ENCODE results near the gene SCAPER.
"Not testable (repeated sequence)": the region's sequence is repeated elsewhere in the genome, so short reads cannot be mapped to it uniquely, and the experiment has no call there.

SCAPER gene

DNA sequence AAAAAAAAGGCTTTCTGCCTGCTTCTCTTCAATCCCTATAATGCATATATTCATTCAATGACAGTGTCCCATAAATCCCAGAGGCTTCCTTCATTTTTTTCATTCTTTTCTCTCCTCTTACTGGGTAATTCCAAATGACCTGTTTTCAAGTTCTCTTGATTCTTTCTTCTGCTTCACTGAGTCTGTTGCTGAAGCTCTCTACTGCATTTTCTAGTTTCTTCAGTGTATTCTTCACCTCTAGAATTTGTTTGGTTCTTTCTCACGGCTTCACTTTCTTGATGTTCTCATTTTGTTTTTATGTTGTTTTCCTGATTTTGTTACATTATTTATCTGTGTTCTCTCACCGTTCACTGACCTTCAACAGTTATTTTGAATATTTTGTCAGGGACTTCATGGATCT lies 141.6 kb downstream of the SCAPER start:
- DNase-seq, result no peak

- DNase-seq, result no peak
Observed at GRCh38 chr15:76756381-76756780, 148.8 kb downstream of the SCAPER start.

- DNase-seq, result no peak
Observed at GRCh38 chr15:76753771-76754170, 151.4 kb downstream of the SCAPER start.

DNA sequence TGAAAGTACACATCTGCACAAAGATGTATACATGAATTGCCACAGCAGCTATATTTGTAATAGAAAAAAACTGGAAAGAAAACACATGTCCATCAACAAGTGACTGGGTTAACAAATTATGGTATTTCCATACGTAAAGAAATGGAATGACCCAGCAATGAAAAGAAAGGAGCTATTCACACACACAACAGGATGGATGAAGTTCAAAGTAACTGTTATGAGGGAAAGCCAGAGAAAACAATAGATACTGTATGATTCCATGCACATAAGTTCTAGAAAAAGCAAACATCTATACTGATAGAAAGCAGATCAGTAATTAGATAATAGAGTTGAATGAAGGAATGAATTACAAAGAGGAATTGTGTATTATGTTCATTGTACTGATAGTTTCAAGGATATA lies 152.0 kb downstream of the SCAPER start:
- no peak for DNase-seq

GRCh38 chr15:76752549-76752948 lies 152.6 kb downstream of the SCAPER start:
- DNase-seq, result no peak

GRCh38 chr15:76737573-76737972 lies 167.6 kb downstream of the SCAPER start:
- DNase-seq, result no peak

- DNase-seq, result not testable (repeated sequence)
Observed at GRCh38 chr15:76732321-76732720, 172.8 kb downstream of the SCAPER start.

DNA sequence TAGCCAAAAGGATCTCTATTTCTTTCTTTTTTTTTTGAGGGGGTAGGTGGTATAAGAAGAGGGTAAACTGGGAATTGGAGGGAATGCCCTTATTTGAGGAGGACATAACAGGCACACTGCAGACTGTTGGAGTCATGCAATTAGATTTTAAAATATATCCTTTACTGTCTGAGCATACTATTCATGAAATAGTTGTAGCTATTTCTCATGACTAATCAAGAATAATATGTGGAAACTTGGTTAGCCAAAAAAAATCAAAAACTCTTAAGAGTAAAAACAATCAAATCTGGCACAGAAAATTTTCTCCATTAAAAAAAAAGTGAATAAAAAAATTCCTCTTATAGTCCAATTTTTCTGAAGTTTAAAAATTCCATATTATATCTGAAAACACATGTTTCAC lies 174.9 kb downstream of the SCAPER start:
- no peak for DNase-seq

GRCh38 chr15:76718863-76719262 lies 186.3 kb downstream of the SCAPER start:
- no peak for DNase-seq

DNA sequence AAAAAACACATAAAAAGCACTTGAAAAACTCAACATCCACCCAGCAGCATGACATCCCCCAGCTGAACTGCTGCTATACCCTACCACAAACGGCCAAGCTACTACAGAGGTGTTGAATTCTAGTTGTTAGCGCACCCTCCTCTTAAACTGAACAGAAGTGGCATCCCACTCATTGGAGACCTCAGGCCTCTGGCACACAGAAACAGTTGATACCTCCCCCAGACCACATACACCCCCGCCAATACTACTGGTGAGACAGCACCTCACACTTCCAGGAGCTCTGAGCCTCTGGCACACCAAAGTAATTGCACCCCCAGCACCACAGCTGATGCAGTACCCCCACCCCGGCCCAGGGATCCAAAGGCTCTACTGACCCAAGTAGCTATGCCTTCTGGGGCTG lies 190.2 kb downstream of the SCAPER start:
- DNase-seq, result no peak

- DNase-seq, result no peak
Observed at GRCh38 chr15:76711351-76711827, 193.8 kb downstream of the SCAPER start.

DNA sequence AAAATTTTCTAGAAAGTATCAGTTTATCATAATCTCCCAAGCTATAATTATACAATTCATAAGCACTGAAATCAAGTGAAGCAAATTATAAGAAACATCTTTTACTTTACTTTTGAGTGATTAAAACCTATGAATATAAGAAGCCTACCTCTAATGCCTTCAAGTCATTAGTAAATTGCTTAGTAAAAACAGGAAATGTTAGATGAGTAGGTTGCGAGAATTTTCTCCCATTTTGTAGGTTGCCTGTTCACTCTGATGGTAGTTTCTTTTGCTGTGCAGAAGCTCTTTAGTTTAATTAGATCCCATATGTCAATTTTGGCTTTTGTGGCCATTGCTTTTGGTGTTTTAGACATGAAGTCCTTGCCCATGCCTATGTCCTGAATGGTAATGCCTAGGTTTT lies 201.1 kb downstream of the SCAPER start:
- not testable (repeated sequence) for DNase-seq

DNA sequence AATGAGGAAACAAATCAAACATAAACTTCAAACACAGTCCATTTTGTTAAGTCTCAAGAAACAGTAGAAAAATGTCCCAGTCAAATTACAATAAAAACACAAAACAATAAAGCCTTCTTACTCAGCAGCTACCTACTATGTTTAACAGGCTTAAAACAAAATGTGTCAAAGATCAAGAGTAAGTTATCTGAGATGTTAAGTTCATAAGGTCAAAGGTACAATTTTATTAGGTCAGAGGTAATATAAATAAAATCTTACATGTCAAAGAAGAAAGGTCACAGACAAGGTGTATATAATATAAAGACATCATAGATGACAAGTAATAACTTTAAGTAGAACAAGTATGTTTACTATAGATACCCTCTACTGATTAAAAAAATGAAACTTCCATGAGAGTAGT lies 208.3 kb downstream of the SCAPER start:
- no peak for DNase-seq

- DNase-seq, result not testable (repeated sequence)
Observed at GRCh38 chr15:76692546-76692945, 212.6 kb downstream of the SCAPER start.

DNA sequence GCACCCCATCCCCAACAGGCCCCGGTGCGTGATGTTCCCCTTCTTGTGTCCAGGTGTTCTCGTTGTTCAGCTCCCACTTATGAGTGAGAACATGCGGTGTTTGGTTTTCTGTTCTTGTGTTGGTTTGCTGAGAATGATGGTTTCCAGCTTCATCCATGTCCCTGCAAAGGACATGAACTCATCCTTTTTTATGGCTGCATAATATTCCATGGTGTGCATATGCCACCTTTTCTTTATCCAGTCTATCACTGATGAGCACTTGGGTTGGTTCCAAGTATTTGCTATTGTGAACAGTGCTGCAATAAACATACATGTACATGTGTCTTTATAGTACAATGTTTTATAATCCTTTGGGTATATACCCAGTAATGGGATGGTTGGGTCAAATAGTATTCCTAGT lies 217.5 kb downstream of the SCAPER start:
- not testable (repeated sequence) for DNase-seq

- no peak for DNase-seq
Observed at GRCh38 chr15:76684002-76684401, 221.1 kb downstream of the SCAPER start.

DNA sequence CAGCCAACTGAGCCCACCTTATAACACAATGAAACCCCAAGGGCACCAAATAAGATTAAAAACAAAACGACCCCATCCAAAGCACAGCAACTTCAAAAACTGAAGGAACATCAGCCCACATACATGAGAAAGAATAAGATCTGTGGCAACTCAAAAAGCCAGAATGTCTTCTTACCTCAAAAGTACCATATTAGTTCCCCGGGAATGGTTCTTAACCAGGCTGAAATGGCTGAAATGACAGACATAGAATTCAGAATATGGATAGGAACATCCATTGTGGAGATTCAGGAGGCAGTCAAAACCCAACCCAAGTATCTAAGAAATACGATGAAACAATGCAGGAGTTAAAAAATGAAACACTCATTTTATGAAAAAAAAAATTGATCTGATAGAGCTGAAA lies 222.3 kb downstream of the SCAPER start:
- DNase-seq, result no peak

DNA sequence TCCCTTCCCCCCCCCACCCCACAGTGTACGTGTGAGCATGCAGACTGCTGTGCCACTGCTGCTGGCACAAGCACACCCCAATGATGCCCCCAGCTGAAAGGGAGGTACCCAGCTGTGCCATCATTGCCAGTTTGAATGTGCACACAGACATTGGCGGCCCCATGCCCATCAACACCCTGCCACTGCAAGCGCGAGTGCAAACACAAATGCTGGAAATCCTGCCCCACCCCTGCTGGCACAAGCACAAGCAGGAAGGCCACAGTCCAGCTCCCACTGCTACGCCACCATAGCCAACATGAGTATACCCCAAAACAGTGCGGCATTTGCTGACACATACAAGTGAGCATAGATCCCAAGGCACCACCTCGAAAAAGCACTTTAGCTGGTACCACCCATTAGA lies 222.9 kb downstream of the SCAPER start:
- DNase-seq, result no peak

DNA sequence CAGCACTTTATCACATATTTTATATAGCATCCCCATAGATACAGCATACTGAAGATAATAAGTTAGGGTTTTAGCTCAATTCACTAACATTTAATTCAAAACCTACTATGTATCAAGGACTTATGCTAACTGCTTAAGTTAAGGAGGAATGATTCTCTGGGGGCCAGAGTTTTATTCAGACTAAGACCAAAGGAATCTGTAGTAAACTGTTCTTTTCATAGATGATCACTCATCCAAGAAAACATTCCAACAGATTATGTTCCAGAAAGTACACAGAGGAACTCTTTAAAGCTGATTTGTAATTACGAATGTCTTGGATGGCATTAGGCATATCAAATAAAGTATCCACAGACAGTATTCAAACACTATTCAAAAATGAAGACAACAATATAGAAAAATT lies 226.4 kb downstream of the SCAPER start:
- no peak for DNase-seq

GRCh38 chr15:76674883-76675282 lies 230.3 kb downstream of the SCAPER start:
- no peak for DNase-seq

DNA sequence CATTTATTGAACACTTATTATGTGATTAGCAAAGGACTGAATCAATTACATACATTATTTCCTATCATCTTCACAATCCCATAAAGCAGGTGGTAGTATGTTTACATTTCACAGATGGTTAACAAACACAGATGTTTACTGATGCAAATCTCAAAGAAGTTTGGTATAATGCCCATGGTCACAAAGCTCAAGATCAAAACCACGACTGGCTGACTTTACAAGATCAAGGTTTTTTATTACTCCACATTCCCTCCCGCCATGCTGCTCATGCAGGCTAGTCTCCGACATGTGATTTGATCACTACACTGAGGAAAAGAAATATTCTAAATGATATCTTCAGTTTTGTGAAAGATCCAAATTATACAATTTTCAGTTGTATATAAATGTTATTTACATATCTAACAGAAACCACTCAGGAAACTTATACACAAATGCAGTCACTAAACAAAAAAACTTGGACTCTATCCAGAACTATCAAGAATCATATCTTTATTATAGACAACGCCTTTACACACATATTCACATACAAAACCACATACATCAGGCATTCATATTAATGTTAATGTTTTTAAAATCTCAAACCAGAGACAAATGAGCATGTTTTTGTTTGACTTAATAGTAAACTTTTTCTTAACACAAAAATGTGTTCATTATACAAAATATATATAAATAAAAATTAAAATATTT lies 235.5 kb downstream of the SCAPER start:
- no peak for DNase-seq

DNA sequence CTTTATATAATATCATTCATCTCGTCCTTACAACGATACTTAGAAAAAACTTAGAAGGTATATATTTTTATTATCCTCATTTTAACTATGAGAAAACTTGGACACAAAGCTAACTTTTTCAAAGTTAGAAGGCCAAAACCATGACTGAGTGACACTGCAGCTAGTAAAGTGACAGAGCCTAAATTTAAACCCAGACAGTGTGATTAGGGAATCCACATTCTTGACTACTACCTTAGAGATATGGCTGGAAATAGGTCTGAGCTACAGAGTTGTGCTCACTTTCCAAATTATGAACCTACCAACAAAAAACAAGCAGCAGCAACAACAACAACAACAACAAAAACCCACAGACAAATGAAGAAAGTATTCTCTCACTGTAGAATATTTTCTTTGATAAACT lies 236.2 kb downstream of the SCAPER start:
- DNase-seq, result no peak

DNA sequence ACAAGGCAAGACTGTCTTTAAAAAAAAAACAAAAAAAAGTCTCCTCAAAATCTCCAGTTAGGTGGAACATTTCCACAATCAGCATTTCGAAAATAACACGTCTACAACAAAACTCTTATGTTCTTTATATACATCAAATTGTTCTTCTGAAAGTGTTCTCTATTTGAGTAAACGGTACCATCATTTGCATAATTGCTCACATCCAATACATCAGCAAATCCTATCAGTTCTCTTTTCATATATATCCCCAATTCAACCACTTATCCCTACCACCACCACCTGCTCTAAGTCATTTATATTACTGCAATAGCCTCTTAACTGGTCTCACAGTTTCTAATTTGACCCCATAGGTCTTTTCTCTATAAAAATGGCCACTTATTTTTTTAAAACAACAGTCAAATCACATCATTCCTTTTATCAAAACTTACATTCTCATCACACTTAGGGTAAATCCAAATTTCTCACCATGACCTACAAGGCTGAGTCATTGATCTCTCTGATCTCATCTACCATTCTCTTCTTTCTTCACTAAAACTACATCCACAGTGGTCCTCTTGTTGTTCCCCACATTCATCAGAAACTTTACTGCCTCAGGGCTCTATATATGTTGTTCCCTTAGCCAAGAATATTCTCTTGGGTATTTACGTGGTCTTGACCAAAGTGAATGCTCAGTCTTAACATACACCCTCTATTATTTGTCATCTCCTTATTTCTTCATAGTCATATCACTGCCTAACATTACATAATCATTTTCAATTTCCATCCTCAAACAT lies 237.0 kb downstream of the SCAPER start:
- DNase-seq, result no peak

GRCh38 chr15:76664895-76665294 lies 240.2 kb downstream of the SCAPER start:
- DNase-seq, result no peak

DNA sequence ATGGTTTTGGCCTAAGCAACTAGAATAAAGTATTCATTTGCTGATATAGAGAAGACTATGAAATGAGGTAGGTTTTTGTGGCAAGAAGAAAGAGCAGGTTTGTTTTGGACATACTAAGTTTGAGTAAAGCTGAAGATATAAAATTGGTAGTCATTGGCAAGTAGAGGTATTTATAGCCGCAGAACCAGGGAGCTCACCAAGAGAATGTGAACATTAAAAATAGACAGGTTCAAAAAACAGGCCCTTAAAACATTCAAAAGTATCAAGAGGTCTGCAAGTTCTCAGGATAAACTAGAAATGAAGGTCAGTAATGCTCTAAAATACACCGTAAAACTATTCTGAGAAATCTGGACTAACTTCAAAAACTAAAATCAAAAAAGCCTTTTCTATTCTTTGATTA lies 240.7 kb downstream of the SCAPER start:
- DNase-seq, result no peak

Measured in stimulated activated naive CD4-positive, alpha-beta T cell (primary cell).